NT2/D1 (cell line): ENCODE data around the gene DLK2.
"Not testable (repeated sequence)": the region's sequence is repeated elsewhere in the genome, so short reads cannot be mapped to it uniquely, and the experiment has no call there.

Experiments
- SUZ12 ChIP-seq: IDR thresholded peaks from 2 replicates; pipeline ENCODE4 v1.6.1; 2011; ENCODE audit not compliant: insufficient read length, insufficient read depth; ENCODE audit errors: extremely low read depth
- YY1 ChIP-seq: IDR thresholded peaks from 2 replicates; pipeline ENCODE4 v1.6.1; 2011; ENCODE audit not compliant: insufficient read length, insufficient read depth
- ZNF274 ChIP-seq: IDR thresholded peaks from 2 replicates; pipeline ENCODE4 v1.6.1; 2011; ENCODE audit warnings: mild to moderate bottlenecking, low read depth, low read length

GRCh38 chr6:43467265-43467664, 11.9 kb upstream of the DLK2 start:
- TF ChIP-seq ZNF274, YY1, SUZ12: not testable (repeated sequence)
